IPS DF 6.9 (cell line): Measurements from ENCODE around the gene ZNF667.
A peak's percentile ranks its signal among the peaks of the same experiment; 100 is the strongest.

ENCODE experiments used
- DNase-seq: peaks from one replicate; pipeline ENCODE4 v3.0.0-alpha.2; 2013; ENCODE audit warnings: low read depth, low spot score
- H3K27ac ChIP-seq: one replicate; pipeline ENCODE4 v1.5.1; 2013; ENCODE audit warnings: low read length, control low read depth
- H3K27me3 ChIP-seq: 2 replicates; pipeline ENCODE4 v1.6.1; 2013; ENCODE audit warnings: mild to moderate bottlenecking, low read length; ENCODE audit not compliant: control insufficient read depth, insufficient read depth
- H3K36me3 ChIP-seq: 2 replicates; pipeline ENCODE4 v1.6.1; 2013; ENCODE audit warnings: low read length; ENCODE audit not compliant: control insufficient read depth, insufficient read depth
- H3K4me1 ChIP-seq: 2 replicates; pipeline ENCODE4 v1.6.1; 2013; ENCODE audit warnings: low read length; ENCODE audit not compliant: control insufficient read depth, insufficient read depth
- H3K4me3 ChIP-seq: 2 replicates; pipeline ENCODE4 v1.5.1; 2013; ENCODE audit warnings: mild to moderate bottlenecking, low read length
- H3K9me3 ChIP-seq: 2 replicates; pipeline ENCODE4 v1.6.1; 2013; ENCODE audit warnings: low read length, inconsistent platforms; ENCODE audit not compliant: control insufficient read depth, insufficient read depth
- WGBS: extraction: QIAGEN DNeasy Blood & Tissue Kit; methylation state at CpG from one replicate; pipeline ENCODE4 v1.1.7; 2013; ENCODE audit warnings: mixed read lengths, missing lambda C conversion rate; ENCODE audit not compliant: insufficient read length, insufficient coverage; 5-methylcytosine and 5-hydroxymethylcytosine counted together

Gene ZNF667

GRCh38 chr19:56393119-56394012, 83.8 kb downstream of the ZNF667 start, which contains the start of gene ZNF582:
ZNF582 (minus strand) TSS chr19:56393534; CDS start chr19:56391752, 1,782 bp downstream.
- H3K27me3 ChIP-seq = no peaks in the 10 kb centered on the region
- WGBS = no CpG with 5 or more reads among the region's 73 CpGs
- no peaks in the 10 kb centered on the region for H3K36me3 ChIP-seq
- peak; percentile 89 for DNase-seq
- no peaks in the 10 kb centered on the region; the same call in 1 of the 2 replicates for H3K9me3 ChIP-seq
- peak within 1 kb of the TSS; percentile 81 for H3K4me3 ChIP-seq
- no peaks in the 10 kb centered on the region for H3K4me1 ChIP-seq
- no peak within 1 kb of the TSS for H3K27ac ChIP-seq
